ENCODE measurements around the gene CHSY3. TPM values are rescaled to one million over a fixed set of nuclear protein-coding genes. Genes with fewer than 3 reads are reported as not detected.

The CHSY3 gene
- total and polyA plus RNA-seq, 3 donors from 2014 or later = 1.3 to 4.8 (median 2.4) TPM

DNA sequence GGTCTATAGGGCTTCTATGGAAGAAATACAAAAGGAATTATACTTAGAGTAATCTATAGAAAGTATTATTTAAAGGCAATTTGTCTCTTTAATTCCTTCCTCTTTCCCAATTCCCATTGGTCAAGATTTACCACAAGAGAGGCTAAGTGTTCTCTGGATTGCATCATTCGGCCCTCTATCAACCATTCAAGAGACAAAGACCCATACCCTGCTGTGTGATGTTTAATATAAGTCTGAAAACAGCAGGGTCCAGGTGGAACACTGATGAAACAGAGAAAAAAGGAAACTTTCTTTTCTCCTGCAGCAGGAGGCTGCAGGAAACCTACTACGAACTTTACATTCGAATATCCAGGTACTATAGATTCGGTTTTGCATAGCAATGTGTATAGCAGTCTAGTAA, 323.4 kb downstream of the CHSY3 start:
- H3K36me3 ChIP-seq (ENCODE audit: low read depth, missing control alignments) = no peaks in the 10 kb centered on the region
- intact Hi-C loops (cut with DNase I; ENCODE audit: low total_unique reads) = no loop called here
- H3K27ac ChIP-seq = no peak overlapping the region
- 82 to 93% methylated on average over 4 of the region's 4 CpGs for WGBS, 2 donors
- H3K27me3 ChIP-seq = no peaks in the 10 kb centered on the region
- no peaks in the 10 kb centered on the region for H3K4me1 ChIP-seq
- DNase-seq = no peak
- TF ChIP-seq CTCF (IDR thresholded peaks at IDR 0.05) = no peak
- no peak for TF ChIP-seq POLR2A (IDR thresholded peaks at IDR 0.05)
- no peak overlapping the region for H3K4me3 ChIP-seq
- H3K9me3 ChIP-seq = no peaks in the 10 kb centered on the region

GRCh38 chr5:130231786-130232185, 327.5 kb downstream of the CHSY3 start:
- H3K36me3 ChIP-seq (ENCODE audit: low read depth, missing control alignments) = no peaks in the 10 kb centered on the region
- DNase-seq = no peak
- no peaks in the 10 kb centered on the region for H3K27me3 ChIP-seq
- WGBS, 2 donors = 80 to 90% methylated on average over 1 of the region's 1 CpG
- no peak overlapping the region for H3K27ac ChIP-seq
- no peaks in the 10 kb centered on the region for H3K4me1 ChIP-seq
- H3K4me3 ChIP-seq = no peak overlapping the region
- H3K9me3 ChIP-seq = no peaks in the 10 kb centered on the region
- intact Hi-C loops (cut with DNase I; ENCODE audit: low total_unique reads) = no loop called here
- no peak for TF ChIP-seq POLR2A (IDR thresholded peaks at IDR 0.05)
- no peak for TF ChIP-seq CTCF (IDR thresholded peaks at IDR 0.05)

GRCh38 chr5:130234816-130235215, 330.6 kb downstream of the CHSY3 start:
- WGBS, 2 donors = 81 to 82% methylated on average over 1 of the region's 1 CpG
- TF ChIP-seq CTCF (IDR thresholded peaks at IDR 0.05) = no peak
- TF ChIP-seq POLR2A (IDR thresholded peaks at IDR 0.05) = no peak
- Histone ChIP-seq H3K27ac (no peak overlapping the region), H3K9me3 (no peaks in the 10 kb centered on the region), H3K4me3 (no peak overlapping the region), H3K27me3 (no peaks in the 10 kb centered on the region), H3K4me1 (no peaks in the 10 kb centered on the region), H3K36me3 (ENCODE audit: low read depth, missing control alignments) (no peaks in the 10 kb centered on the region)
- intact Hi-C loops (cut with DNase I; ENCODE audit: low total_unique reads) = no loop called here
- no peak for DNase-seq

Small RNAs within 50 kb of the gene (small RNA-seq; reads per million reads assigned to genes)
- gene RNA5SP191 = 0.46 to 0.57 reads per million in 2 donors
- 0 reads per million in 2 donors for gene RNU6ATAC10P

Other genes starting within 250 kb of the CHSY3 start
- not detected for gene MINAR2, start 156.4 kb upstream of the CHSY3 start, total RNA-seq
- not detected for gene MINAR2, start 156.4 kb upstream of the CHSY3 start, polyA plus RNA-seq (ENCODE audit: insufficient read depth, low read depth, low replicate concordance)